ENCODE results near the gene TIMM21. TPM values are rescaled to one million over a fixed set of nuclear protein-coding genes. Genes with fewer than 3 reads are reported as not detected.
A peak's percentile ranks its signal among the peaks of the same experiment; 100 is the strongest.

Gene TIMM21
- polyA plus RNA-seq, 1 experiment = 52.7 TPM

- ChIA-PET POLR2A (interaction anchor here (0.6 to 1.0 kb wide), 2 partner anchors 14 to 43 kb away, joined by 3 read pairs; no protein-coding TSS in a partner anchor), CTCF (interaction anchor here (0.5 kb wide), 1 partner anchor 108 kb away, joined by 3 read pairs; no protein-coding TSS in a partner anchor)
- Histone ChIP-seq H3K4me3 (ENCODE audit: low read depth, low read length) (peak overlapping the region; percentile 81), H3K27me3 (ENCODE audit: control insufficient read depth, insufficient read depth, low read length) (no peaks in the 10 kb centered on the region), H3K27ac (ENCODE audit: low read depth, low read length) (peak overlapping the region; percentile 57), H3K9me3 (ENCODE audit: control insufficient read depth, insufficient read depth, low read length) (no peaks in the 10 kb centered on the region)
- TF ChIP-seq CTCF (IDR thresholded peaks at IDR 0.05; ENCODE audit: low read depth, low read length) = no peak
- DNase-seq (ENCODE audit: low read depth, low spot score) = peak; percentile 83
These were observed 1.6 kb upstream of the TIMM21 start for GRCh38 chr18:74146756-74147155.

- H3K27ac ChIP-seq (ENCODE audit: low read depth, low read length) = peak overlapping the region; percentile 95
- H3K27me3 ChIP-seq (ENCODE audit: control insufficient read depth, insufficient read depth, low read length) = no peaks in the 10 kb centered on the region
- H3K9me3 ChIP-seq (ENCODE audit: control insufficient read depth, insufficient read depth, low read length) = no peaks in the 10 kb centered on the region
- ChIA-PET CTCF (interaction anchor here (0.7 kb wide), 1 partner anchor 1339 kb away, joined by 4 read pairs; no protein-coding TSS in a partner anchor), POLR2A (interaction anchor here (0.6 kb wide), 1 partner anchor 13 kb away, joined by 3 read pairs; no protein-coding TSS in a partner anchor)
- TF ChIP-seq CTCF (IDR thresholded peaks at IDR 0.05; ENCODE audit: low read depth, low read length) = no peak
- no peak for DNase-seq (ENCODE audit: low read depth, low spot score)
- peak overlapping the region; percentile 81 for H3K4me3 ChIP-seq (ENCODE audit: low read depth, low read length)
These were observed 888 bp upstream of the TIMM21 start for GRCh38 chr18:74147491-74147778.

GRCh38 chr18:74148543-74149070 is 284 bp downstream of the TIMM21 start:
- POLR2A ChIA-PET = no interaction called here
- no peaks in the 10 kb centered on the region for H3K9me3 ChIP-seq (ENCODE audit: control insufficient read depth, insufficient read depth, low read length)

GRCh38 chr18:74149878-74150277 is 1.6 kb downstream of the TIMM21 start:
- POLR2A ChIA-PET = no interaction called here
- no peaks in the 10 kb centered on the region for H3K27me3 ChIP-seq (ENCODE audit: control insufficient read depth, insufficient read depth, low read length)
- CTCF ChIA-PET = no interaction called here
- H3K4me3 ChIP-seq (ENCODE audit: low read depth, low read length) = peak overlapping the region; percentile 43
- no peak overlapping the region for H3K27ac ChIP-seq (ENCODE audit: low read depth, low read length)
- TF ChIP-seq CTCF (IDR thresholded peaks at IDR 0.05; ENCODE audit: low read depth, low read length) = no peak
- DNase-seq (ENCODE audit: low read depth, low spot score) = no peak
- no peaks in the 10 kb centered on the region for H3K9me3 ChIP-seq (ENCODE audit: control insufficient read depth, insufficient read depth, low read length)

More at GRCh38 chr18:74148543-74149070, 284 bp downstream of the TIMM21 start:
- CTCF ChIA-PET = no interaction called here
- Histone ChIP-seq H3K27me3 (ENCODE audit: control insufficient read depth, insufficient read depth, low read length) (no peaks in the 10 kb centered on the region), H3K4me3 (ENCODE audit: low read depth, low read length) (peak overlapping the region; percentile 99), H3K27ac (ENCODE audit: low read depth, low read length) (peak overlapping the region; percentile 31)
- no peak for TF ChIP-seq CTCF (IDR thresholded peaks at IDR 0.05; ENCODE audit: low read depth, low read length)
- DNase-seq (ENCODE audit: low read depth, low spot score) = no peak

GRCh38 chr18:74152270-74152669 is 3.9 kb downstream of the TIMM21 start:
- ChIA-PET POLR2A (no interaction called here), CTCF (interaction anchor here (0.6 to 2.2 kb wide), 4 partner anchors 10 to 351 kb away, joined by 3 to 7 read pairs (median 4); no protein-coding TSS in a partner anchor)
- no peak for DNase-seq (ENCODE audit: low read depth, low spot score)
- Histone ChIP-seq H3K27ac (ENCODE audit: low read depth, low read length) (no peak overlapping the region), H3K9me3 (ENCODE audit: control insufficient read depth, insufficient read depth, low read length) (no peaks in the 10 kb centered on the region), H3K4me3 (ENCODE audit: low read depth, low read length) (no peak overlapping the region), H3K27me3 (ENCODE audit: control insufficient read depth, insufficient read depth, low read length) (no peaks in the 10 kb centered on the region)
- no peak for TF ChIP-seq CTCF (IDR thresholded peaks at IDR 0.05; ENCODE audit: low read depth, low read length)

All from AG04450 (cell line).